DMS114 treated with DMSO at 0.1 percent for 48 hours (cell line): ENCODE data around the gene RIC1.
A peak's percentile ranks its signal among the peaks of the same experiment; 100 is the strongest.
"Not testable (repeated sequence)": the region's sequence is repeated elsewhere in the genome, so short reads cannot be mapped to it uniquely, and the experiment has no call there.

Experiments
- DNase-seq: peaks from one replicate; lab custom pipeline; 2025; ENCODE audit not compliant: unreplicated experiment; lab: John Stamatoyannopoulos, UW

RIC1 gene

DNA sequence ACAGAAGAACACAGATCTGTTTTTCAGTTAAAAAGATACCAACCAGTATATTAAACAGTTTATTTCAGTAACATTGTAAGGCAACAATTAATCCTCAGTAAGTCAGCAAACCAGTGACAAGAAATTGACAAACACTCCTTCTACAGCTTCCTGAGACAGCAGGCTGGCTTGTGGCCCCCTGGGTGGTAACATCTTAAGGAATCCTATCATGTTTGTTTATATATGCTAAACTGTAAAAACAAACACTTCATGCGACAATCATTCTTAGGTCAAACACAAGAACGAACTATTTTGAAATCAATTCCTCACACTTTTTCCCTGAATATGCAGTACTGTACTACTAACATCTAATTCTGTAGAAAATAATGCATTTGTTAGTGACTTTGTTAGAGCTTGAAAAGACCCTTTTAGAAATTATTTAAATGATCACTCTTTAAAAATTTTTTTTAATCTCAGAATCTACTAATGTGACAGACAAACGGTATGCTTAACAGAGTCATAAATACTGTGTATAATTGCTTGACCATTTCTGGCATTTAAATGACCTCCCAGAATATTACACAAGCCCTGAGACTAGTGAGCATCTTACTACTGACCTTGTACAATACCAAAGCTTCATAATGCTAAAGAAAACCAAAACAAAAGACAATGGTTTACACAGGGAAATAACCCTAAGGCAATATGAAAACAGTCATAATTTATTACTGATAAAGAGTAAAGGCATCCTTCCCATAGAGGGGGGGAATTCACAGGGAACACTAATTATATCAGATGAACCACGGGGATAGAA, 155.8 kb downstream of the RIC1 start:
- DNase-seq: no peak

GRCh38 chr9:5786370-5787127, 157.6 kb downstream of the RIC1 start:
- DNase-seq: no peak

DNA sequence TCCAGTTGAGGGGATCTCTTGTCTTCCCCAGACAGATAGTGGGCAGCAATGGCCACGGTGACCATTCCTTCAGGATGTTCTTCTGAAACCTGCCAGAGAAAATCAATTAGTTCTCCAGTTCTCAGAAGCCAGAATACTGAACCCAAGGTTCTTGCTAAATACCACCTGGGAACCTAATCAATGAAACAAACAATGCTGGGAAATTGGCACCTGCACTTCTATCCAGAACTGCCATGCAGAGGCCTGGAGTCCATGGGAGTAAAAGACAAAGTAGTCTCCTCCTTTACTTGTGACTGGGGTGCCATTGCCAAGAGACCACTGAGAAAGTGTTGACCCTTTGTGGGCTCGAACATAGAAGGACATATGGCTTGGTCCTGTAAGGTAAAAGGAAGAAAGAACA, 158.3 kb downstream of the RIC1 start:
- no peak for DNase-seq

DNA sequence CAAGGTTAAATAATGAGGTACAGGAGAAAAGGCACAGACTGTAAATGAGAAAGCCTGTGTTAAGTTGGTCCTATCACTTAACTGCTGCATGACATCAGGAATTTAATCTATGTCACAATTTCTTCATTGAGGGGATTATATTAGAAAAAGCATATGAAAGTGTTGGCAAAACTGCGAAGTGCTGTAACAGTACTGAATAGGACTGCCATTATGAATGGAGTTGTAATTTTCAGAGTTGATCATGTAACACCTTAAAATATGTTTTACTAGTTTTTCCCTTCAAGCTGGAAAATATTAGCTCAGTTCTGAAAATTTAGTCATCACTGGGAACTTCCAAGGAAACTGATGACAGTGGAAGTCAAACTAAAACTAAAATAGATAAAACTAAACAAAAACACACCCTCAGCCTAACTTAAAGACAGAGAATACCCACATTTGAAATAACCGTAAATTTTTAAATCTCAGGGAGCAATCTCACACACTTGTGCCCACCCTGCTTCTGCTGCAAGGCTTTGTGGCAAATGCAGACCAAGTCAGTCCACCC, 158.9 kb downstream of the RIC1 start:
- no peak for DNase-seq

DNA sequence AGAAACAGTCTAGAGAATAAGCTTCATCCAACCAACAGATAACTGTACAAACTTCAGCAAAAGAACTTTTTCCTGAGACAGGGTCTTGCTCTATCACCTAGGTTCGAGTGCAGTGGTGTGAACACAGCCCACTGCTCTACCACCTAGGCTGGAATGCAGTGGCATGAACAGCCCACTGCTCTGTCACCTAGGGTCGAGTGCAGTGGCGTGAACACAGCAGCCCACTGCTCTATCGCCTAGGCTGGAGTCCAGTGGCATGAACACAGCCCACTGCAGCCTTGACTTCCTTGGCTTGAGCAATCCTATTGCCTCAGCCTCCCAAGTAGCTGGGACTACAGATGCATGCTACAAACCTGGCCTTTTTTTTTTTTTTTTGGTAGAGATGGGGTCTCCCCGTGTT, 160.6 kb downstream of the RIC1 start:
- no peak for DNase-seq

- no peak for DNase-seq
These were observed 162.0 kb downstream of the RIC1 start for GRCh38 chr9:5790923-5791322.

DNA sequence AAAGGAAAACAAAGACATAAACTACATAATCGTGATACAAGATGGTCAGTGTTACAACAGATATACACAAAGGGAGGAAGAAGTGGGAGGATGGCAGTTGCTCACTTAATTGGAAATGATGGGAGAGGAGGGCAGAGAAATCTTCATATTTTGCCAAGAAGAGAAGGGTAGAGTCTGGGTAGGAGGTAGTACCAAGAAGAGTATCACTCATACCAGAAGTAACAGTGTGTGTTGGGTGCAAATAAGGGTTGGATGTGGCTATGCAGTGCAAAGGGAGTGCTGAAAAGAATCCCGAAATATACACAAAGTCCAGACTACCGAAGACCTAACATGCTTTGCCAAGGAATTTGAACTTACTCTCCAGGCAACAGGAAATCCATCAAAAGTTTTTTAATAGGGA, 163.0 kb downstream of the RIC1 start:
- DNase-seq: no peak

DNA sequence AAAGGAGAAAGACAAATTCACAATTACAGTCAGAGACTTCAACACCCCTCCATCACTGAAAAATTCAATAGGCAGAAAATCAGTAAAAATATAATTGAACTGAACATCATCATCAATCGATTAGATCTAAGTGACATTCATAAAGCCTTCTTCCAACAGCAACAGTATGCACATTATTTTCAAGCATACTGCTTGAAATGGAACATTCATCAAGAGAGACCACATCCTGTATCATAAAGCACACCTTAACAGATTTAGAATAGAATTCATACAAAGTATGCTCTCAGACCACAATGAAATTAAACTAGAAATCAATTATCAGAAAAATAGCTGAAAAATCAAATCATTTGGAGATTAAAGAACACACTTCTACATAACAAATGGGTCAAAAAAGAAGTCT, 164.9 kb downstream of the RIC1 start:
- no peak for DNase-seq

- no peak for DNase-seq
These were observed 167.4 kb downstream of the RIC1 start for GRCh38 chr9:5796298-5796697.

DNA sequence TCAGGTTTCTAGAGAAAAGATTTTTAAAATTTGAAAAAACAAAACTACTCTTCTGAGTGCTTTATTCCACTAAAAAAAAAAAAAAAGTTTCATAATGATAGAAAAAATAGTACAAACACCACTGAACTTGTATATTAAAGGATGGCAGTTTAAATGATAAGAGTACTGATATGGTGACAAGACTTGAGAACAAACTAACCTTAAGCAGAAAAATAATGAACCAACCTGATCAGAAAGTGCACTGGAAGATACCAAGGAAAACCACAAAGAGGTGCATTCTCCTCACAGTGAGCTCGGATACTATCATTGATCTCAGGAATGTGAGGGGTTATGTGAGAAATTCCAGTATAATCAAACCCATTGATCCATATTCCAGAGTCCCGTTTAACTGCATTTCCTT, 169.7 kb downstream of the RIC1 start:
- no peak for DNase-seq

- peak; percentile 5 for DNase-seq
These were observed 170.4 kb downstream of the RIC1 start for GRCh38 chr9:5799314-5799713.

DNA sequence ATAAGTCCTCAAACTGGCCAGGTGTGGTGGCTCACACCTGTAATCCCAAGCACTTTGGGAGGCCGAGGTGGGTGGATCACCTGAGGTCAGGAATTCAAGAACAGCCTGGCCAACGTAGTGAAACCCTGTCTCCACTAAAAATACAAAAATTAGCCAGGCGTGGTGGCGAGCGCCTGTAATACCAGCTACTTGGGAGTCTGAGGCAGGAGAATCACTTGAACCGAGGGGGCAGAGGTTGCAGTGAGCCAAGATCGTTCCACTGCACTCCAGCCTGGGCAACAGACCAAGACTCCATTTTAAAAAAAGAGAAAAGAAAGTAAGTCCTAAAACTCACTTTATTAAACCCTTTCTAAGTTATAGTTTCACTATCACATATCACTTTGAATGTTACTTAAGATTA, 171.5 kb downstream of the RIC1 start:
- not testable (repeated sequence) for DNase-seq

- DNase-seq: no peak
These were observed 172.2 kb downstream of the RIC1 start for GRCh38 chr9:5800969-5801738.

DNA sequence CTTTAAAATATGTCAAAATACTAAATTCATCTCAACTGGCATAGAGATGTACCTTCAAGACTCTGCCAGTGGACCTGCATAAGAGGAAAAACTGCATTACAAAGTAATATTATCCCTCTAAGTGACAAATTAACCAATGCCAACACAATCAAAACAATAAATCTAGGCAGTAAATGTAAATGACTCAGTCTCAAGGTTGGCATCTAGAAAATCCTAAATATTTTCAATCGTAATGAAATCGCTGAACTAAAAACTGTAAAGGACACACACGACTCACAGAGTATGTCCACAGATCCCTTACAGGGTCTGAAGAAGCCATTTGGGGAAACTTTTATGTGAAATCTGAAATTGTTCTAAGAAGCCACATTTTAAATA, 172.8 kb downstream of the RIC1 start:
- DNase-seq: no peak

- no peak for DNase-seq
These were observed 176.6 kb downstream of the RIC1 start for GRCh38 chr9:5805478-5805877.

DNA sequence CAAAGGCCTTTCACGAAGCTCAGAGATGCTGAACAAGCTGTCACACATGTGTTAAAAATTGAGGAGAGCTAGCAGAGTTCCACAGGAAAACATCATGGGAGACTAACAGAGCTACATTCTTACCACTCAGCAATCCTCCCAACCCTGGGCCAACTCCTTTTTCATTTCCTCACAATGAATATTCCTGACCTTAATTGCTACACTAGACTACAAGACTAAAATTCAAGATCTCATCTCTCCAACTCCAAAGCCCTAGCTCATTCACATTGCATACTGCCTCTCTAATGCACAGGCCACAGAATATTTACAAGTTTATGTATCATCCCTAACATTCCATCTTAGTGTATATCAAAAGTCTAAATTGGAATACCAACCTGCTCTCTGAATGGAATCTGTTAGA, 182.8 kb downstream of the RIC1 start:
- no peak for DNase-seq

- no peak for DNase-seq
These were observed 184.9 kb downstream of the RIC1 start for GRCh38 chr9:5813824-5814223.

GRCh38 chr9:5815461-5815860, 186.6 kb downstream of the RIC1 start:
- no peak for DNase-seq

DNA sequence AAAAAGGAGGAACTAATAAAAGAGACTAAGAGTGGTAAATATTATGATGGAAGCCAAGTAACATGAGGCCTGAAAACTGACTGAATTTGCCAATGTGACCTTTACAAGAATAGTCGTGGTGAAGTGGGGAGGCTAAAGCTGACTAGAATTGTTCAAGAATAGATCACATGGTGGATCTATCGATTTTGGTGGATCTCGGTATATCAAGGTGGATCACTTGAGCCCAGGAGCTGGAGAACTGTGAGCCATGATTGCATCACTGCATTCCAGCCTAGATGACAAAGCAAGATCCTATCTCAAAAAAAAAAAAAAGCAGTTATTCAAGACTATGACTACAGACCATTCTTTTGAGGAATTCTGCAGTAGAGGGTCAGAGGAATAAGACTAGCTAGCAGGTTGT, 189.0 kb downstream of the RIC1 start:
- no peak for DNase-seq

DNA sequence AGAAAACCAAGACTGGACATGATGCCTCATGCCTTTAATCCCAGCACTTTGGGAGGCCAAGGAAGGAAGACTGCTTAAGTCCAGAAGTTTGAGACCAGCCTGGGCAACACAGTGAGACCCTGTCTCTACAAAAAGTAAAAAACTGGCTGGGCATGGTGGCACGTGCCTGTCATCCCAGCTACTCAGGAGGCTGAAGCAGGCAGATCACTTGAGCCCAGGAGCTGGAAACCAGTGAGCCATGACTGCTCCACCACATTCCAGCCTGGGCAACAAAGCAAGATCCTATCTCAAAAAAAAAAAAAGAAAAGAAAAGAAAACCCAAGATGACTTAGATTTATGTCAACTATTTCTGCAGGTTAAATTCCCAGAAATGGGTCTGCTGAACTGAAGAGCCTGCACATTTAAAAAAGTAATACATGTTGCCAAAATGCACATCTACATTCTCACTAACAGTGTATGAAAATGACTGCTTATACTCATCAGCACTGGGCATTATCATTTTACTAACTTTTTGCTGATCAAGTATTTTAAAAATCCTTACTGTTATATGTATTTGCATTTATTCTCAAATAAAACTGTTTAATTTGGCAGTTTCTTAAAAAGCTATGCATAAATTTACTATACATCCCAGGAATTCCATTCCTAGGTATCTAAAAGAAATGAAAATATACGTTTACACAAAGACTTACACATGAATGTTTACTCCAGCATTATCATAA, 189.7 kb downstream of the RIC1 start:
- DNase-seq: no peak

DNA sequence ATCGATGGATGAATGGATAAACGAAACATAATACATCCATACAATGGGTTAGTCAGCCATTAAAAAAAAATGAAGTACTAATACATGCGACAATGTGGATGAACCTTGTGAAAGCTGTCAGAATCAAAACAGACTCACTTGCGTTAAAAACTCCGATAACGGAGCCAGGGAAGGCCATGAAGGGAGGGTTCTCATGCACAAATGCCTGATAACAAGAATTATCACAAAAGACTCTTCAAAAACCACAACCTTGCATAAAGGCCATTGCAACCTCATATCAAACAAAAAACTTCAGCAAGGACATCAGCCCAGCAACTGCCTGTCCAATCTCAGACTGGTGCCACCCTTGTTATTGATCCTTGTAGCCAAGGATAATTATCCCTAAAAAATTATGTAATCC, 190.3 kb downstream of the RIC1 start:
- no peak for DNase-seq
